Left lung (tissue), 10 donors: Measurements from ENCODE around the gene CHPF. TPM values are rescaled to one million over a fixed set of nuclear protein-coding genes. Genes with fewer than 3 reads are reported as not detected.

Source experiments
- ATAC-seq: fragments of 200-7000 bp; cut with Tn5 transposase; one replicate; pipeline ENCODE4 v1.9.1; 2020; ENCODE audit warnings: moderate library complexity
- DNase-seq, 4 donors: peaks; one replicate each; pipeline ENCODE4 v3.0.0-alpha.2; 2013 to 2020
- H3K27ac ChIP-seq, 2 donors: fragments of 200-600 bp; sonication (generic) in 1 of 2; one replicate each; pipeline versions ENCODE4 v1.5.0 to v1.8.0; 2020 to 2021
- H3K27me3 ChIP-seq, 2 donors: fragments of 200-600 bp; sonication (generic) in 1 of 2; one replicate each; pipeline versions ENCODE4 v1.5.0 to v1.8.0; 2020 to 2021
- H3K36me3 ChIP-seq, 2 donors: fragments of 200-600 bp; sonication (generic) in 1 of 2; one replicate each; pipeline versions ENCODE4 v1.5.0 to v1.8.0; 2020 to 2021
- H3K4me1 ChIP-seq, 2 donors: fragments of 200-600 bp; one replicate each; pipeline ENCODE4 v1.8.0; 2021
- H3K4me3 ChIP-seq, 2 donors: fragments of 200-600 bp; sonication (generic) in 1 of 2; one replicate each; pipeline versions ENCODE4 v1.5.0 to v1.8.0; 2020 to 2021; ENCODE audit warnings: mild to moderate bottlenecking in 1 of 2
- H3K9me3 ChIP-seq, 2 donors: fragments of 200-600 bp; sonication (generic) in 1 of 2; one replicate each; pipeline versions ENCODE4 v1.5.0 to v1.8.0; 2020 to 2021
- intact Hi-C, 2 donors: fragments of 100-400 bp; cut with DNase I; formaldehyde crosslinking; loops; one replicate each; pipeline versions ENCODE4 v1.11.2 to v1.14.2; 2022
- polyA plus RNA-seq, 6 donors: library from polyadenylated mRNA; unstranded; fragments of 120-200 nt; gene quantifications; one replicate each; pipeline ENCODE4 v1.2.1, GENCODE V29; 2013; ENCODE audit not compliant: insufficient read length in 6 of 6
- total RNA-seq, 2 donors: library from RNA; stranded (reverse); fragmentation: NEBNext Ultra II Directional; extraction: Animal tissue kit (Norgen Biotek cat#: 25700); gene quantifications; one replicate each; pipeline ENCODE4 v1.2.1, GENCODE V29; 2021
- TF ChIP-seq, protein P1 (sequence below), 2 donors: fragments of 200-600 bp; sonication (generic) in 1 of 2; IDR thresholded peaks; one replicate each; pipeline versions ENCODE4 v1.5.0 to v1.8.0; 2021; ENCODE audit warnings: antibody characterized with exemption in 2 of 2
- donor health status: DM: no; HTN: yes; CAD: no.
- donor health status: DM: no; HTN: no; CAD: no.

The CHPF gene
- total and polyA plus RNA-seq, 8 donors: 18.8 to 114 (median 28.0) TPM

DNA sequence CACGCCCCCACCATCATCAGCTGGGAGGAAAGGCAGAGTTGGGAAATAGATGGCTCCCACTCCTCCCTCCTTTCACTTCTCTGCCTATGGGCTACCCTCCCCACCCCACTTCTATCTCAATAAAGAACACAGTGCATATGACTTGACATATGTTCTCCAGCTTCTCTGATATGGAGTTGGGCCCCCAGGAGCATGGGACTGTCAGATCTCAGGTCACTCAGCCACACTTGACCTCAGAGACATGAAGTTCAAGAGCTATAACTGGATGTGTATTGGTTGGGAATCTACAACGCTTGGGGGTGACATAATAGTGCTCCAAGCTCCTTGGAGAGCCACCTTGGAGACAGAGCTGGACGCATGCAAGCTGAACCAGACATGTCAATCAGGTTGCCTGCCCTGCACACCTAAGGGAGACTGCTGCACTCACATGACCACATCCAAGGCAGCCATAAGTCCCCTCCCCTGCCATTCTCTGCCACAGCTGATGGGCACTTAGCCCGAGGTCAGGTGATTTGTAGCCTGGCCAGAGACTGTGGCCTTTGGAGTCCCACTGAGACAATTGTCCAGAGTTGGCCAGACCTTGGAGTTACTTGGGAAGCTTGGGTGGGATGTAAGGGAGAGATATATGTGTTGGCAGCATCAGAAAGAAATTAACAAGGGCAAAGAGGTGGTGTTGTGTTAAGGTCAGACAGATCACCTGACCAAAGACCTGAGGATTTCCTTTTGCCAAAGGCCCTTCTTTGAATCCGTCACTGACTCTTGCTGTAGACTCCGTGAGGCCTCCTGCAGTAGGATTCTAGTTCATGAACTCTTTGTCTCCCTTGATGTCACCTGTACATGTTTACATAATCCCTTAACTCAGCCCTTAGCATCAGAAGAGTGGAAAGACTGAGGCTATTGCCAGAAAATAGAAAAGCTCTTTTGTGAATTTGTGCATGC lies 32.2 kb upstream of the CHPF start:
- TF ChIP-seq, protein P1, sequence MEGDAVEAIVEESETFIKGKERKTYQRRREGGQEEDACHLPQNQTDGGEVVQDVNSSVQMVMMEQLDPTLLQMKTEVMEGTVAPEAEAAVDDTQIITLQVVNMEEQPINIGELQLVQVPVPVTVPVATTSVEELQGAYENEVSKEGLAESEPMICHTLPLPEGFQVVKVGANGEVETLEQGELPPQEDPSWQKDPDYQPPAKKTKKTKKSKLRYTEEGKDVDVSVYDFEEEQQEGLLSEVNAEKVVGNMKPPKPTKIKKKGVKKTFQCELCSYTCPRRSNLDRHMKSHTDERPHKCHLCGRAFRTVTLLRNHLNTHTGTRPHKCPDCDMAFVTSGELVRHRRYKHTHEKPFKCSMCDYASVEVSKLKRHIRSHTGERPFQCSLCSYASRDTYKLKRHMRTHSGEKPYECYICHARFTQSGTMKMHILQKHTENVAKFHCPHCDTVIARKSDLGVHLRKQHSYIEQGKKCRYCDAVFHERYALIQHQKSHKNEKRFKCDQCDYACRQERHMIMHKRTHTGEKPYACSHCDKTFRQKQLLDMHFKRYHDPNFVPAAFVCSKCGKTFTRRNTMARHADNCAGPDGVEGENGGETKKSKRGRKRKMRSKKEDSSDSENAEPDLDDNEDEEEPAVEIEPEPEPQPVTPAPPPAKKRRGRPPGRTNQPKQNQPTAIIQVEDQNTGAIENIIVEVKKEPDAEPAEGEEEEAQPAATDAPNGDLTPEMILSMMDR (IDR thresholded peaks at IDR 0.05): no peak
- H3K27me3 ChIP-seq: peaks cover 0 to 42% of the 10 kb centered on the region in 2 donors
- H3K4me1 ChIP-seq: peaks cover 0 to 8% of the 10 kb centered on the region in 2 donors
- no peak overlapping the region for H3K27ac ChIP-seq
- no peaks in the 10 kb centered on the region for H3K9me3 ChIP-seq
- H3K4me3 ChIP-seq: no peak overlapping the region
- H3K36me3 ChIP-seq: no peaks in the 10 kb centered on the region
- intact Hi-C loops: no loop called here
- DNase-seq: no peak
- no peak for ATAC-seq

DNA sequence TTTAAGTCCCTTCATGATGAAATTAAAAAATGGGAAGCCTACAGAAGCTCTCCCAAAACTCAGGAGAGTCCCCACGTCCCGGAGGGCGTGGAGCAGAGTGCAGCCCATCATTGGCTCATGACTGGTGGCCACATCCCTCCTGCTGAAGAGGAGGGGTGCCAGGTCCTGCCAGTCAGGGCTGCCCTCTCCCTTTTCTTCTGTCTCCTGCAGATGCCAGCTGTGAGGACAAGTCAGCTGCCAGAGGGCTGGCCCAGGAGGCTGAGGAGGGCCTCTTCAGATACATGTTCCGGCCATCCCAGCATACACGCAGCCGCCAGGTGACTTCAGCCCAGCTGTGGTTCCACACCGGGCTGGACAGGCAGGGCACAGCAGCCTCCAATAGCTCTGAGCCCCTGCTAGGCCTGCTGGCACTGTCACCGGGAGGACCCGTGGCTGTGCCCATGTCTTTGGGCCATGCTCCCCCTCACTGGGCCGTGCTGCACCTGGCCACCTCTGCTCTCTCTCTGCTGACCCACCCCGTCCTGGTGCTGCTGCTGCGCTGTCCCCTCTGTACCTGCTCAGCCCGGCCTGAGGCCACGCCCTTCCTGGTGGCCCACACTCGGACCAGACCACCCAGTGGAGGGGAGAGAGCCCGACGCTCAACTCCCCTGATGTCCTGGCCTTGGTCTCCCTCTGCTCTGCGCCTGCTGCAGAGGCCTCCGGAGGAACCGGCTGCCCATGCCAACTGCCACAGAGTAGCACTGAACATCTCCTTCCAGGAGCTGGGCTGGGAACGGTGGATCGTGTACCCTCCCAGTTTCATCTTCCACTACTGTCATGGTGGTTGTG lies 31.1 kb upstream of the CHPF start:
- H3K4me1 ChIP-seq: peaks cover 0 to 17% of the 10 kb centered on the region in 2 donors
- peaks cover 0 to 54% of the 10 kb centered on the region in 2 donors for H3K27me3 ChIP-seq
- H3K27ac ChIP-seq: no peak overlapping the region
- DNase-seq (no peak), ATAC-seq (no peak)
- no peak overlapping the region for H3K4me3 ChIP-seq
- intact Hi-C loops: no loop called here
- TF ChIP-seq, protein P1 (IDR thresholded peaks at IDR 0.05): no peak
- no peaks in the 10 kb centered on the region for H3K9me3 ChIP-seq
- H3K36me3 ChIP-seq: no peaks in the 10 kb centered on the region

DNA sequence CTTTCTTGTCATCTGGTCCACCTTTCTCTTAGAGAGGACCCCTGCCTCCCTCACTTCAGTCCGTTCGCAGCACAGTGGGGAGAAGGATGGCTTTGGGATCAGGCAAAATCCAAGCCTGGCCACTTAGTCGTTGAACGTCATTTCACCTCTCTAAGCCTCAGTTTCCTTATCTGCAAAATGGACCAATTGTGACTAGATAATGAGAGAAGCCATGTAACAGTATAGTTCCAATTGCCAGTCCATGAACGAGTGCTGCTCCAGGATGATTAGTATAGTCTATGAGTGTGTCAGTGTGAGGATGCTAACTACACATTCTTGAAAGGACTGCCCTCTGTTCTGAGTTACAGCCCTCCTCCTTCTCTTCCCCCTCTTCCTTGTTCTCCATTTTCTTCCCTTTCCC lies 29.6 kb upstream of the CHPF start:
- Histone ChIP-seq H3K4me1 (peaks cover 0 to 17% of the 10 kb centered on the region in 2 donors), H3K4me3 (no peak overlapping the region), H3K9me3 (no peaks in the 10 kb centered on the region), H3K27ac (no peak overlapping the region), H3K27me3 (peaks cover 0 to 61% of the 10 kb centered on the region in 2 donors), H3K36me3 (no peaks in the 10 kb centered on the region)
- no peak for ATAC-seq
- TF ChIP-seq, protein P1 (IDR thresholded peaks at IDR 0.05): no peak
- intact Hi-C loops: no loop called here
- no peak for DNase-seq

DNA sequence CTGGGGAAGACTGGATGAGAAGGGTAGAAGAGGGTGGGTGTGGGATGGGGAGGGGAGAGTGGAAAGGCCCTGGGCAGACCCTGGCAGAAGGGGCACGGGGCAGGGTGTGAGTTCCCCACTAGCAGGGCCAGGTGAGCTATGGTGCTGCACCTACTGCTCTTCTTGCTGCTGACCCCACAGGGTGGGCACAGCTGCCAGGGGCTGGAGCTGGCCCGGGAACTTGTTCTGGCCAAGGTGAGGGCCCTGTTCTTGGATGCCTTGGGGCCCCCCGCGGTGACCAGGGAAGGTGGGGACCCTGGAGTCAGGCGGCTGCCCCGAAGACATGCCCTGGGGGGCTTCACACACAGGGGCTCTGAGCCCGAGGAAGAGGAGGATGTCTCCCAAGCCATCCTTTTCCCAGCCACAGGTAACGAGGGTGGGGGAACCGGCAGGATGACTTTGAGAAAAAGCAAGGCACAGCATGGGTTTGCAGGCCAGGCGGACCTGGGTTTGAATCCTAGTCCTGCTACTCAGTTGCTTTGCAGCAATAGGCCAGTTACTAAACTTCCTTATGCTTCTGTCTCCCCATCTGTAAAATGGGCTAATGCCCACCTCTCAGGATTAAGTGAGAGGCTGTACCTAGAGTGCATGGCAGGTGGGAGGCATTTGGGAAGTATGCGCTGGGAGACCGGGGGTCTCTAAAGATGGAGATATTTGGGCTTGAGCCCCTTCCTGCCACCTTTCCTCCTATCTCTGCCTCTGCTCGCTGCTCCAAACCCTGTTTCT lies 28.8 kb upstream of the CHPF start, which contains the start of gene INHA:
INHA (plus strand) TSS at position 74 of the 765 bp plus-strand sequence; CDS start at position 139, 65 bp downstream.
- Histone ChIP-seq H3K9me3 (no peaks in the 10 kb centered on the region), H3K27ac (peak within 1 kb of the TSS; percentile 58 to 79), H3K4me1 (peaks cover 0 to 17% of the 10 kb centered on the region in 2 donors), H3K36me3 (no peaks in the 10 kb centered on the region), H3K27me3 (peaks cover 0 to 57% of the 10 kb centered on the region in 2 donors), H3K4me3 (peak within 1 kb of the TSS; percentile 47 to 54)
- intact Hi-C loops: no loop called here
- ATAC-seq (no peak), DNase-seq (no peak)
- TF ChIP-seq, protein P1 (IDR thresholded peaks at IDR 0.05): no peak
